HCT116 (cell line): Measurements from ENCODE around the gene HCN1. TPM values are rescaled to one million over a fixed set of nuclear protein-coding genes. Genes with fewer than 3 reads are reported as not detected.

ENCODE experiments used
- ATAC-seq: fragments of 200-7000 bp; cut with Tn5 transposase; 2 replicates; pipeline ENCODE4 v1.9.1; 2020; ENCODE audit warnings: mild to moderate bottlenecking, moderate library complexity
- BruUV-seq: library from RNA; stranded (reverse); fragments of 400-500 nt; replicated peaks from 2 replicates; lab custom pipeline; 2021; lab: Mats Ljungman, UMichigan
- CTCF ChIA-PET: fragments of 300-600 bp; sonication (Branson Sonifier 250); formaldehyde crosslinking; loops from one replicate; lab custom pipeline; 2021; ENCODE audit warnings: antibody characterized with exemption; lab: Charles Lee
- POLR2A ChIA-PET: fragments of 300-600, 350-600 bp; sonication (Branson Sonifier 250); formaldehyde crosslinking; loops from one replicate; lab custom pipeline; 2021; ENCODE audit warnings: antibody characterized with exemption; lab: Charles Lee
- RAD21 ChIA-PET, 2 experiments: fragments of 300-600 bp; sonication (Branson Sonifier 250); formaldehyde crosslinking; loops; one replicate each; lab custom pipeline; 2023; ENCODE audit warnings: low total read pairs in 2 of 2; ENCODE audit not compliant: uncharacterized antibody in 2 of 2, unreplicated experiment in 2 of 2, low non-redundant PET in 1 of 2; lab: Charles Lee
- DNase-seq: peaks from one replicate; pipeline ENCODE4 v3.0.0-alpha.2; 2010; ENCODE audit warnings: low read depth, low spot score
- H2AFZ ChIP-seq: fragments of 200-600 bp; shearing (Covaris generic), sonication (generic); 2 replicates; pipeline ENCODE4 v1.6.1; 2017; ENCODE audit warnings: low read depth, mixed run types, mixed read lengths, antibody characterized with exemption, low read length; ENCODE audit not compliant: poor library complexity, severe bottlenecking
- H3K27ac ChIP-seq: 2 replicates; pipeline ENCODE4 v1.5.1; 2012; ENCODE audit warnings: low read depth, low read length
- H3K27me3 ChIP-seq: fragments of 200-600 bp; sonication (generic); 2 replicates; pipeline ENCODE4 v1.6.1; 2016; ENCODE audit warnings: mixed run types, low read length, mixed read lengths; ENCODE audit not compliant: insufficient read depth
- H3K36me3 ChIP-seq, 2 experiments: fragments of 200-500 bp in 1 of 2; fragments of 200-600 bp in 1 of 2; sonication (Bioruptor generic) in 1 of 2; sonication (generic) in 1 of 2; 2 replicates each; pipeline versions ENCODE4 v1.5.1 to v1.6.1; 2014 to 2016; ENCODE audit warnings: low read length in 2 of 2, inconsistent platforms in 1 of 2, mixed read lengths in 1 of 2, mixed run types in 1 of 2; ENCODE audit not compliant: insufficient read depth in 2 of 2, control insufficient read depth in 1 of 2
- H3K4me1 ChIP-seq, 2 experiments: fragments of 200-600 bp in 1 of 2; sonication (generic) in 1 of 2; 2 replicates each; pipeline versions ENCODE4 v1.5.1 to v1.6.1; 2012 to 2017; ENCODE audit warnings: low read length in 2 of 2, inconsistent platforms in 1 of 2, mild to moderate bottlenecking in 1 of 2, mixed read lengths in 1 of 2, mixed run types in 1 of 2, moderate library complexity in 1 of 2; ENCODE audit not compliant: insufficient read depth in 2 of 2, control insufficient read depth in 1 of 2
- H3K4me2 ChIP-seq: fragments of 200-600 bp; sonication (generic); 2 replicates; pipeline ENCODE4 v1.6.1; 2017; ENCODE audit warnings: mixed run types, low read length, mixed read lengths
- H3K4me3 ChIP-seq, 2 experiments: fragments of 200-600 bp in 1 of 2; sonication (generic) in 1 of 2; replicated peaks in 1 of 2; 2 replicates each; pipeline ENCODE4 v1.5.1; 2011 to 2016; ENCODE audit warnings: low read length in 2 of 2, control low read depth in 1 of 2, low read depth in 1 of 2, mild to moderate bottlenecking in 1 of 2, mixed read lengths in 1 of 2, mixed run types in 1 of 2
- H3K79me2 ChIP-seq: fragments of 200-600 bp; sonication (generic); 2 replicates; pipeline ENCODE4 v1.6.1; 2017; ENCODE audit warnings: mild to moderate bottlenecking, mixed run types, low read length, moderate library complexity, mixed read lengths; ENCODE audit not compliant: insufficient read depth
- H3K9ac ChIP-seq: fragments of 200-600 bp; sonication (generic); 2 replicates; pipeline ENCODE4 v1.6.1; 2016; ENCODE audit warnings: low read length, mixed read lengths
- H3K9me2 ChIP-seq: fragments of 200-600 bp; sonication (generic), shearing (Covaris generic); 2 replicates; pipeline ENCODE4 v1.6.1; 2017; ENCODE audit warnings: mixed run types, mild to moderate bottlenecking, moderate library complexity; ENCODE audit not compliant: insufficient read depth
- H3K9me3 ChIP-seq, 2 experiments: fragments of 200-500 bp in 1 of 2; fragments of 200-600 bp in 1 of 2; sonication (Bioruptor generic) in 1 of 2; sonication (generic) in 1 of 2; 2 replicates each; pipeline ENCODE4 v1.6.1; 2014 to 2017; ENCODE audit warnings: low read length in 2 of 2, mixed read lengths in 2 of 2, inconsistent platforms in 1 of 2, low read depth in 1 of 2, mild to moderate bottlenecking in 1 of 2, mixed run types in 1 of 2, moderate library complexity in 1 of 2; ENCODE audit not compliant: control insufficient read depth in 1 of 2, insufficient read depth in 1 of 2
- H4K20me1 ChIP-seq: fragments of 200-600 bp; sonication (generic), shearing (Covaris generic); 2 replicates; pipeline ENCODE4 v1.6.1; 2017; ENCODE audit warnings: mixed run types, mild to moderate bottlenecking, moderate library complexity; ENCODE audit not compliant: insufficient read depth
- CBX3 ChIP-seq: IDR thresholded peaks from 2 replicates; pipeline ENCODE4 v1.6.1; 2012; ENCODE audit warnings: low read depth
- TCF7L2 ChIP-seq: IDR thresholded peaks from 2 replicates; pipeline ENCODE4 v1.7.0; 2011; ENCODE audit warnings: borderline replicate concordance, inconsistent platforms; ENCODE audit not compliant: insufficient read depth, insufficient read length; ENCODE audit errors: extremely low read depth
- ZFX ChIP-seq: fragments of 450-650 bp; IDR thresholded peaks from 2 replicates; pipeline ENCODE4 v1.6.1; 2017
- intact Hi-C: fragments of 100-400 bp; cut with micrococcal nuclease; formaldehyde crosslinking; loops from 2 replicates; pipeline ENCODE4 v1.10.0; 2022
- total RNA-seq: library from RNA; stranded (reverse); gene quantifications from one replicate; pipeline ENCODE4 v1.2.1, GENCODE V29; 2021; ENCODE audit not compliant: unreplicated experiment
- TF ChIP-seq, protein P1 (sequence below): IDR thresholded peaks from 2 replicates; pipeline ENCODE4 v1.6.1; 2012

The HCN1 gene
- total RNA-seq, 1 experiment from 2014 or later: 0.10 TPM

DNA sequence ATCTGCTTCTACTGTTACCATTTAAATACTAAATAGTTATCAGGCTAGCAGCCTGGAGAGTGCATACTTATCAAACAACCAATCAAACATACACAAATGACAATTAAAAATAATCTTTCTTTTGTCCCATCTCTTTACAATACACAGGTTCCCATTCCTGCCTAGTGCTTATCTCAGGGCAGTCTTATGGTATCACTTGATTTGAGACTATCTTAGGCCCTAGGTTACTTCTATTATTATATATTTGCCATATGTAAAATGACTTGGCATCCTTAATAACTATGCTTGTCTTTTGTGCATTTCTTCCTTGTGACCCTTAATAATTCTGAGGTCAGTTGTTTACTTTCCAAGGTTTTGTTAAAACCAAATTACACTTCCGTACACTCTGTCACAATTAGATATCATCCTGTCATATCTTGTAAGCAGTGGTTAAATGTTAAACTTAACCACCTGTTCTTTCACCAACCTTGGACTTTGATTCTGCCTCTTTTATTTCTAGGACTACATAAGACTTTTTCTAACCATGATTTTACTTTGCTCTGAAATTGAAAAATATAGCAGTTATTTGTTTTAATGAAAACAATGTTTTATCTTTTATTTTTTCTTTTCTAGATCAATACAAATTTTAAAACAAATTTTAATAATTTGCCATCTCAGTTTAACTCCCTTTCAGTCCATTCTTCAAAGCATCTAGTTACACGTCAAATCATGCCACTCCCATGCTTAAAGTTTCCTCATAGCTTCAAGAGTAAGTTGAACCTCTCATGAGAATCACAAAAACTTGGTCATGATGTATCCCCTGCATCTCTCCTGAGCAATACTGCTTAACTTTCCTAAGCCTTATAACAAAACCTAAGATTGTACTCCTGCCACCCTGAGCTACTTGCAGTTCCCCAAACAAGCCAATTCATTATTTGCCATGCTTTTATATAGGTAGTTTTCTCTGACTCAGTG is 281.3 kb downstream of the HCN1 start:
- no peaks in the 10 kb centered on the region for H4K20me1 ChIP-seq
- no peak overlapping the region for H2AFZ ChIP-seq
- H3K79me2 ChIP-seq: no peaks in the 10 kb centered on the region
- DNase-seq (no peak), ATAC-seq (no peak)
- no peaks in the 10 kb centered on the region for H3K27me3 ChIP-seq
- H3K4me2 ChIP-seq: no peak overlapping the region
- H3K9ac ChIP-seq: no peak overlapping the region
- RAD21 ChIA-PET: no interaction called here
- POLR2A ChIA-PET: no interaction called here
- H3K9me3 ChIP-seq: no peaks in the 10 kb centered on the region
- TF ChIP-seq ZFX: no peak
- no peak for TF ChIP-seq TCF7L2
- TF ChIP-seq, protein P1, sequence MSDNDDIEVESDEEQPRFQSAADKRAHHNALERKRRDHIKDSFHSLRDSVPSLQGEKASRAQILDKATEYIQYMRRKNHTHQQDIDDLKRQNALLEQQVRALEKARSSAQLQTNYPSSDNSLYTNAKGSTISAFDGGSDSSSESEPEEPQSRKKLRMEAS: no peak
- peaks cover 2 to 8% of the 10 kb centered on the region in 2 experiments; a peak in 2 of 4 replicates for H3K4me1 ChIP-seq
- H3K9me2 ChIP-seq: no peaks in the 10 kb centered on the region
- no peaks in the 10 kb centered on the region for H3K36me3 ChIP-seq
- H3K27ac ChIP-seq: no peak overlapping the region
- intact Hi-C loops: no loop called here
- no TSS peak for BruUV-seq
- CTCF ChIA-PET: no interaction called here
- H3K4me3 ChIP-seq: no peak overlapping the region

DNA sequence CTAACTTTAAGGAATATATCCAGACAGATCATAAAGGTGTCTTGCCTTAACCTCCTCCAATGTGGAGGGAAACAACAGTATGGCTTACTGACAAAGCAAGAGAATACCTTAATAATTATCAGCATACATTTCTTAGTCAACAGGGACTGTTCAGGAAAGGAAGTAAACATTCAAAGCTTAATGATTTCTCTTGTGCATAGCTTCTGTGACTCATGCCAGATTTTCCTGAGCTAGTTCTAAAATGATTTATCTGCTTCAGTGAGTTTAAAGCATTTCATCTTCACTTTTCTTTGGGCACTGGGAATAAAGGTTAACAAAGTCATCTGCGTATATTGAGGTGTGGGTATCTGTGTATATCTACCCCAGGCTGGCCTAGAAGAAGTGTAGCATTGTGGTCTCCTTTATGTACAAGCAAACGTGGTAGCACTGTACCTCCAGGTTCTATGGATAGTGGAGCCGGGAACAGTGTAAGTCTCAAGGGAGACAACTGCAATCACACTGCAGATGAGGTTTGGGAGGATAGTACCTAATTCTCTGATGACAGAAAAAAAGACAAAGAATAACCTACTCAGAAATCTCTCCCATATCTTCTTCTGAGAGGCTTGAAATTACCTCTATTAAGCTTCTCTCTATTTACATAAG is 284.1 kb downstream of the HCN1 start:
- no peaks in the 10 kb centered on the region for H3K27me3 ChIP-seq
- no peak overlapping the region for H3K9ac ChIP-seq
- ChIA-PET POLR2A (no interaction called here), CTCF (no interaction called here), RAD21 (no interaction called here)
- BruUV-seq: no TSS peak
- no peaks in the 10 kb centered on the region for H3K36me3 ChIP-seq
- H3K79me2 ChIP-seq: no peaks in the 10 kb centered on the region
- no peak overlapping the region for H3K4me2 ChIP-seq
- no peak overlapping the region for H3K4me3 ChIP-seq
- intact Hi-C loops: no loop called here
- TF ChIP-seq CBX3: no peak
- no peak for ATAC-seq
- no peaks in the 10 kb centered on the region for H4K20me1 ChIP-seq
- no peak overlapping the region for H3K27ac ChIP-seq
- no peak overlapping the region for H2AFZ ChIP-seq
- H3K9me3 ChIP-seq: no peaks in the 10 kb centered on the region
- DNase-seq: no peak
- peaks cover 2 to 8% of the 10 kb centered on the region in 2 experiments; a peak in 2 of 4 replicates for H3K4me1 ChIP-seq
- no peaks in the 10 kb centered on the region for H3K9me2 ChIP-seq
